Measurements from ENCODE around the gene ATP10A.

Gene ATP10A

DNA sequence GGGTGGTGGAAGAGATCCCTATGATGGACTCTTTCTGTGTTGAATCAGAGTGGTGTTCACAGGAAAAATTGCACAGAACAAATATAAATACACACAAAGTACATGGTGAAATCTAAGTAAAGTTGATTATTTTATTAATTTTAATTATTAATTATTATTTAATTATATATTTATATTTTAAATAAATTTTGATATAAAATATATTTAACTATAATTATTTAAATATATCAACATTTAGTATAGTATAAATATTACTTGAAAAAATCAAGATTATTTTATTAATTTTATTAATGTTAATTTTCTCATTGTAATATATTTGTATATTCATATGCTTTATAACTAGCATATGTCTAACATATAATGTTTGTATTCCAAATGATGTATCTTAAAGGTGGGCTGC lies 11.3 kb upstream of the ATP10A start:
- Mint-ChIP-seq H3K9me3 (no peaks in the 10 kb centered on the region), H3K27me3 (peaks cover 5% of the 10 kb centered on the region), H3K36me3 (ENCODE audit: low read depth) (no peaks in the 10 kb centered on the region), H3K4me1 (ENCODE audit: low read depth) (peaks cover 12% of the 10 kb centered on the region), H3K4me3 (no peak overlapping the region), H3K27ac (no peak overlapping the region)
- intact Hi-C loops (cut with micrococcal nuclease) = no loop called here

DNA sequence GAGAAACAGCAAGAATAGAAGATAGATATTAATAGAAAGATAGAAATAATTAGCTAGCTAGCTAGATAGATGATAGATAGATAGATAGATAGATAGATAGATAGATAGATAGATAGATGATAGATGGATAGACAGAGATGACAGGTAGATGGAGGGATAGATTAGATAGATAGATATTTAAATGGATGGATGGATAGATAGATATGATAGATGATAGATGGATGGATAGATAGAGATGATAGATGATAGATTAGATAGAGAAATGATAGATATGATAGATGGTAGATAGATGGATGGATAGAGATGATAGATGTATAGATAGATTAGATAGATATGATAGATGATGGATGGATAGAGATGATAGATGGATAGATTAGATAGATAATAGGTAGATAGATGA lies 8.3 kb upstream of the ATP10A start:
- H3K9me3 Mint-ChIP-seq = no peaks in the 10 kb centered on the region
- H3K27ac Mint-ChIP-seq = no peak overlapping the region
- H3K27me3 Mint-ChIP-seq = peaks cover 3% of the 10 kb centered on the region
- no peaks in the 10 kb centered on the region for H3K36me3 Mint-ChIP-seq (ENCODE audit: low read depth)
- H3K4me3 Mint-ChIP-seq = no peak overlapping the region
- intact Hi-C loops (cut with micrococcal nuclease) = no loop called here
- H3K4me1 Mint-ChIP-seq (ENCODE audit: low read depth) = peaks cover 15% of the 10 kb centered on the region

DNA sequence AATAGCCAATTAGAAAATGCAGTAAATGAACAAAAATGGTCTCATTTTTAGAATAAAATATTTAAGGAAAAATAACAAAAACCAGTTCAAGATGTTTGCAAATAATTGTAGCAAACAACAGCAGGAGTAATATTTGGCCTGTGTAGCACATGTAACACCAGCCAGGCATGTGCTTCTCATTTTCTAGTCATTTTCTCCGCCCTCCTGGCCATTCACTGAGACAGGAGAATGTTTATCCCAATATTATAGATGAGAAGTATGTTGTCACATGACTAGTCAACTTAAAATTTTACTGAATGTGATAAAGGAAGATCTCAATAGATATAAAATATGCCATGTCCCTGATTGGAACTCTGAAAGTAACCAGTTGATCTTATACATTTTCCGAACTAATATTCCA lies 7.8 kb upstream of the ATP10A start:
- no peaks in the 10 kb centered on the region for H3K9me3 Mint-ChIP-seq
- H3K36me3 Mint-ChIP-seq (ENCODE audit: low read depth) = no peaks in the 10 kb centered on the region
- no peak overlapping the region for H3K27ac Mint-ChIP-seq
- H3K4me3 Mint-ChIP-seq = no peak overlapping the region
- intact Hi-C loops (cut with micrococcal nuclease) = no loop called here
- H3K27me3 Mint-ChIP-seq = peaks cover 7% of the 10 kb centered on the region
- peaks cover 15% of the 10 kb centered on the region for H3K4me1 Mint-ChIP-seq (ENCODE audit: low read depth)

DNA sequence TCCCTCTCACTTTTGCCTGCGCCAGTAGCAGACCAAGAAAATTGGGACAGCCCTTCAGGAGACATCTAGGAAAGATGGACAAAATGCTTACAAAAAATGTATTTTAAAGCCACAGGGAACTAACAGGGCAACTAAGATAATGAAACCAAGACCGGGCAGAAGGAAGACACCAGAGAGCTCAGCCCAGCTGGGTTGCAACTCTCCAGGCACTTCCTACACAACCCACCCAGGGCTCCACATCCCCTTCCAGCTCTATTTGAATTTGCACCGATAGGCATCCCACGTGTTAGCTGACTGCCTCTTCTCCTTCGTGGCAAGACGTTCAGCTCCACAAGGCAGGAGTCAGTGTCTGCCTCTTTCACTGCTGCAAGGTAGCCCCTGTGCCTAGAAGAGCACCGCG lies 6.6 kb upstream of the ATP10A start:
- H3K27me3 Mint-ChIP-seq = peaks cover 17% of the 10 kb centered on the region
- H3K36me3 Mint-ChIP-seq (ENCODE audit: low read depth) = no peaks in the 10 kb centered on the region
- intact Hi-C loops (cut with micrococcal nuclease) = loop anchor here (10.0 kb wide), 1 partner anchor 135 kb away; no protein-coding TSS in a partner anchor
- no peaks in the 10 kb centered on the region for H3K9me3 Mint-ChIP-seq
- H3K4me1 Mint-ChIP-seq (ENCODE audit: low read depth) = peaks cover 9% of the 10 kb centered on the region
- H3K4me3 Mint-ChIP-seq = no peak overlapping the region
- H3K27ac Mint-ChIP-seq = peak overlapping the region; percentile 4

DNA sequence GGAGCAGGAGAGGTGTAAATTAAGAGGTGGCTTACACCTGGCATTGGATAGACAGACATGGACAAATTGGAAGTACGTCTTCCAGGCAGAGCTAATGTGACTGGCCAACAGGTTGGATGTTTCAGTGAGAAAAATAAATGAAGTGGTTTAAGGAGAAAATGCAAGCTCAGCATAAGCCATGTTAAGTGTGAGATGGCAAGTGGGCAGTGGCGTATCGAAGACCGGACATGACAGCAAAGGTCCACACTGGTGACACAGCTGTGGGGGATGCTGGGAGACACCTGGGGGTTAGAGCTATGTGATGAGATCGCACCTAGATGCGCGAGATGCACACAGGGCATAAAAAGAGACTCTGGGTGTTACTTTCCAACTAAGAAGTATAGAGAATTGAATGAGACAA lies 3.7 kb upstream of the ATP10A start:
- Mint-ChIP-seq H3K4me3 (no peak overlapping the region), H3K27me3 (peaks cover 39% of the 10 kb centered on the region), H3K9me3 (no peaks in the 10 kb centered on the region), H3K36me3 (ENCODE audit: low read depth) (no peaks in the 10 kb centered on the region), H3K4me1 (ENCODE audit: low read depth) (peaks cover 20% of the 10 kb centered on the region), H3K27ac (no peak overlapping the region)
- intact Hi-C loops (cut with micrococcal nuclease) = loop anchor here (10.0 kb wide), 1 partner anchor 132 kb away; no protein-coding TSS in a partner anchor

DNA sequence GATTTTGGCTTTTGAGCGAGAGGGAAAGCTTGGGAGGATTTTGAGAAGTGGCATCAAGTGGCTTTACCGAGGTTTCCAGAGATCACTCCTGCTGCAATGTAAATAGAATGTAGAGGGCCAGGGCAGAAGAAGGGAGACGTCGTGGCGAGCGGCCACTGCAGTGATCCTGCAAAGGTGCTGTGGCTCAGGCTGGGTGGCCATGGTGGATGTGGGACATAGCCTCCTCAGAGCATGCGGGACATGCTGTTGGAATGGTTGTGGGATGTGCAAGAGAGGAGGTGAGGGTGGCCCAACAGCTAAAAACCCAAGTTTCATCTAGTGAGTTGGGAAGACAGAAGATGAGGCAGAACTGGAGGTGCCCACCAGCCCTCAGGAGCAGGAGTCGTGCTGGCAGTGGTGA lies 3.1 kb upstream of the ATP10A start:
- Mint-ChIP-seq H3K4me3 (no peak overlapping the region), H3K9me3 (no peaks in the 10 kb centered on the region), H3K36me3 (ENCODE audit: low read depth) (no peaks in the 10 kb centered on the region), H3K27ac (no peak overlapping the region), H3K4me1 (ENCODE audit: low read depth) (peaks cover 26% of the 10 kb centered on the region), H3K27me3 (peaks cover 45% of the 10 kb centered on the region)
- intact Hi-C loops (cut with micrococcal nuclease) = loop anchor here (10.0 kb wide), 1 partner anchor 131 kb away; no protein-coding TSS in a partner anchor

DNA sequence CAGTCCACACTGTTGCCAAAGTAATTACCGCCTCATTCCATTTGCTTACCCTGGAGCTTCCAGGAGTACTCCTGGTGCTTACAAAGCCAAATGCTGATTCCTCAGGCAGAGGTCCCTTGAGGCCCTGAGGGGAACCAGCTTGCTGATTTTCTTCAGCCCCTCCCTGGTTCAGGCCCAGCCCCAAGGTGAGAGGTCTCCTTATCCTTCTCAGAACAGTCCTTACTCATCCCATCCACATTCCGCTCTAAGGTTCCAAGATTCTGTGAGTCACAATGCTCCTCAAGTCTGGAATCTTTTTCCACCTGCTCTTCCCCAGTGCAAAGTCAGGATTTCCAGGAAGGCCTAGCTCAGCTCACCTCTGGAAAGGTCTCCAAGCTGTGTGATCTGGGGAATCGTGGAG lies 1.8 kb upstream of the ATP10A start:
- H3K27me3 Mint-ChIP-seq = peaks cover 56% of the 10 kb centered on the region
- H3K27ac Mint-ChIP-seq = no peak overlapping the region
- H3K4me1 Mint-ChIP-seq (ENCODE audit: low read depth) = peaks cover 37% of the 10 kb centered on the region
- no peak overlapping the region for H3K4me3 Mint-ChIP-seq
- H3K9me3 Mint-ChIP-seq = no peaks in the 10 kb centered on the region
- intact Hi-C loops (cut with micrococcal nuclease) = loop anchor here (5.0 to 10.0 kb wide), 2 partner anchors 53 to 130 kb away; no protein-coding TSS in a partner anchor
- H3K36me3 Mint-ChIP-seq (ENCODE audit: low read depth) = no peaks in the 10 kb centered on the region

DNA sequence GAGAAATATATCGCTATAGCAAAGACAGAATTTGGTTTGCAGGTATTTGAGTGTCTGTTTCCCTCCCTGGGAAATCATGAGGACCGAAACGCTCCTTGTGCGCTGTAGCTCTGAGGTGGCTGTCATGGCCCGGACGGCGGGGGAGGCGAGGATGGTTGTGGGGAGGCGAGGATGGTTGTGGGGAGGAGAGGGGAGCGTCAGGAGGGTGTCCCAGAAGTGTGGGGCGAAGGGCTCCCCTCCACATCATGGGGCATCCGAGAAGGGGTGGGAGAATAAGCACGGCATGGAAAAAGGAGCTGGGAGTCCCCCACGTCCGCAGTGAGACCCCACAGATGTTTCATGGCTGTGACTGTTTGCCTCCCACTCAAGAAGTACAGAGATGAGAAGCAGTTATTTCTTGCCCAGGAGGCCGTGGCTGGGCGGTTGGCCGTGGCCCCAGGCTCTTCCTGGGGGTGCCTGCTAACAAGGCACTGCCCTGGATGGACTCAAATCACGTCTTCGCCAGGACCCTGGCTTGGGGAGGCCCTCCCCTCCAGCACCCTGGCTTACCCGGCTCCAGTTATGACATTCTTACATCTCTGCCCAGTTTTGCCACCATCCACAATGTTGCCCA lies 947 bp upstream of the ATP10A start:
- intact Hi-C loops (cut with micrococcal nuclease) = loop anchor here (5.0 to 10.0 kb wide), 2 partner anchors 52 to 129 kb away; no protein-coding TSS in a partner anchor
- H3K9me3 Mint-ChIP-seq = no peaks in the 10 kb centered on the region
- H3K27ac Mint-ChIP-seq = peak overlapping the region; percentile 27
- no peaks in the 10 kb centered on the region for H3K36me3 Mint-ChIP-seq (ENCODE audit: low read depth)
- peaks cover 37% of the 10 kb centered on the region for H3K4me1 Mint-ChIP-seq (ENCODE audit: low read depth)
- peaks cover 65% of the 10 kb centered on the region for H3K27me3 Mint-ChIP-seq
- H3K4me3 Mint-ChIP-seq = peak overlapping the region; percentile 70

DNA sequence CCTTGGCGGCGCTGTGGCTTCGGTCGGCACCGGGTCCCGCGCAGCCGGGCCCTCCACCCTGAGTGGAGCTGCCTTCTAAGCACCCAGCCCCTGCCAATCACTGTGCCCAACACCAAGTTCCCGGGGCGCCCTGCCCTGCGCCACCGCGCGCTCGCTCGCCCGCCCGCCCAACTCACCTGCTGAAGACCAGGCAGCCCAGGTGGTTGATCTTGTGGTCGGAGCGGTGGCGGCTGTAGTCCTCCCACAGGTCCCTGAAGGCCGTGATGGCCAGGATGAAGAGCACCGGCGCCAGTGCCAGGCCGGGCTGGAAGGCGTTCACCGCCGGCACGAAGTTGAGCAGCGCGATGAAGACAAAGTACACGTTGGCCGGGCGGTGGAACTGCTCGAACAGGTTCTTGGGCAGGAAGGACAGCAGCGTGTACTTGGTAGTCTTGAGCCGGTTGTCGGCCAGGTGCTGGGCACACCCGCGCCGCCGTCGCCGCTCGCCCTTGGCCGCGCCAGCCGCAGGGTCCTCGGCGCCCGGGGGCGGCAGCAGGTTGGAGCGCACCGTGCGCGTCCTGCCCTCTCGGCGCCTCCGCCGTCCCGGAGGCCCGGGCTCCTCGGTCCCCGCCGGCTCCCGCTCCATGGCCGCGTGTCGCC lies 536 bp downstream of the ATP10A start:
- Mint-ChIP-seq H3K27me3 (peaks cover 74% of the 10 kb centered on the region), H3K4me3 (peak overlapping the region; percentile 79), H3K4me1 (ENCODE audit: low read depth) (peaks cover 49% of the 10 kb centered on the region), H3K36me3 (ENCODE audit: low read depth) (peaks cover 6% of the 10 kb centered on the region), H3K27ac (peak overlapping the region; percentile 63), H3K9me3 (no peaks in the 10 kb centered on the region)
- intact Hi-C loops (cut with micrococcal nuclease) = loop anchor here (5.0 to 10.0 kb wide), 2 partner anchors 50 to 128 kb away; no protein-coding TSS in a partner anchor

DNA sequence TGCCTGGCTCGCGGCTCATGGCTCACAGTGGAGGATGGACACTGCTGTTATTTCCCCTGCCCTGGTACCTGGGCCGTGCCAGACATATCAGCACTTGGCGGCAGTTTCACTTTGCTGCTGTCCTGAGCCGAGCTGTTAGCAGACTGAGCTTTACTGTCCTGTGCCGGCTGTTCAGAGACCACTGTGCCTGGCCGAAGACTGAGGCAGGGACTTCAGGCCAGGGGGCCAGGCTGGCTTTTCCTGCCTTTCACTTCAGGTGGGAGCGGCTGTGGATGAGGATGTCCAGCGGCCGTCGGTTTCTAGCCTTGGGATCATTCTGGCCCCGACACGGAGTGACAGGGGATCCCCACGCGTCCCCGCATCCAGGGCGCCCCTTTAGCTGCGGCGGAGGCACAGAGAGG lies 1.1 kb downstream of the ATP10A start:
- H3K9me3 Mint-ChIP-seq = no peaks in the 10 kb centered on the region
- H3K4me1 Mint-ChIP-seq (ENCODE audit: low read depth) = peaks cover 49% of the 10 kb centered on the region
- H3K27me3 Mint-ChIP-seq = peaks cover 74% of the 10 kb centered on the region
- peaks cover 6% of the 10 kb centered on the region for H3K36me3 Mint-ChIP-seq (ENCODE audit: low read depth)
- H3K27ac Mint-ChIP-seq = peak overlapping the region; percentile 63
- intact Hi-C loops (cut with micrococcal nuclease) = loop anchor here (5.0 to 10.0 kb wide), 2 partner anchors 50 to 127 kb away; no protein-coding TSS in a partner anchor
- peak overlapping the region; percentile 79 for H3K4me3 Mint-ChIP-seq

DNA sequence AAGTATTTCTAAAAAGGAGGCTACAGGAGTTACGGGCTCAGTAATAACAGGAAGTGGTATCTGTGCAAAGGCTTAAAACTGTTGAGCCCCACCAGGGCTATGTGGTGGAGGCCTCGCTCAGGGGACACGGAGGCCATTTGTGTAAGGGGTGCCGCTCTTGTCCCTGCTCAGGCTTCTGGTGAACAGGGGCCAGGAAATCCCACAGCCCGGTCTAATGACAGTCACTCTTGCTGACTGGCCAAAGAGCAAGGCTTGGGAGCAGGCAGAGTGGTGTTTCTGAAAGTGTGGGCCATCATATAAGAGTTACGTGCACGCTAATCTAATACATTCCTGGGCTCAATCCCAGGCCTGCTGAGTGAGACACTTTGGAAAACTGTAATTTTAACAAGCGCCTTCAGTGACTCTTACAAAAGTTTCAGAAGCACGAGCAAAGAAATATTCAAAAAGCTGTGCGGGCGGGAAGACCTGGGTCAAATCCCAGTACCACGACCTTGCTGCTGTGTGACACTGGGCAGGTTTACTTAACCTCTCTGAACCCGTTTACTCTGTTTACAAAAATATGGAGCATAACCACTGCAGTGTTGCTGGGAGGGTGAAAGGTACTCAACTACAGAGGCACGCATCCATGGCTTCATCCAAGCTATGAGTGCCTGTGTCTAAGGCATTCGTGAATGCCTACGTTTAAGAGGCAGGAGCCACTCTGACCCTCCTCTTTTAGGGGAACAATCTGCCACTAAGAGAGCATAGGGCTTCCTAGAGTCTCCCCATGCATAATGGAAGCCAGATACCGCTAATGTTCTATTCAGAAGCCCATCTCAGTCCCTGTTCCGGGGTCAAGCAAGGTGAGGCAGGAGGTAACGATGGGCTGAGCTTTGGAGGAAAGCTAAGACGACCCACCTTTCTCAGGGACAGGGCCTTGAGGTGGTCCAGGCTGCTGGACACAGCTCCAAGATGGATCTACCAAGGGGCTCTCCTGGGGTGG lies 2.0 kb downstream of the ATP10A start:
- Mint-ChIP-seq H3K4me1 (ENCODE audit: low read depth) (peaks cover 49% of the 10 kb centered on the region), H3K4me3 (peak overlapping the region; percentile 79), H3K36me3 (ENCODE audit: low read depth) (peaks cover 6% of the 10 kb centered on the region), H3K27ac (peak overlapping the region; percentile 26), H3K27me3 (peaks cover 69% of the 10 kb centered on the region), H3K9me3 (no peaks in the 10 kb centered on the region)
- intact Hi-C loops (cut with micrococcal nuclease) = loop anchor here (2.0 to 10.0 kb wide), 3 partner anchors 49 to 126 kb away; no protein-coding TSS in a partner anchor

DNA sequence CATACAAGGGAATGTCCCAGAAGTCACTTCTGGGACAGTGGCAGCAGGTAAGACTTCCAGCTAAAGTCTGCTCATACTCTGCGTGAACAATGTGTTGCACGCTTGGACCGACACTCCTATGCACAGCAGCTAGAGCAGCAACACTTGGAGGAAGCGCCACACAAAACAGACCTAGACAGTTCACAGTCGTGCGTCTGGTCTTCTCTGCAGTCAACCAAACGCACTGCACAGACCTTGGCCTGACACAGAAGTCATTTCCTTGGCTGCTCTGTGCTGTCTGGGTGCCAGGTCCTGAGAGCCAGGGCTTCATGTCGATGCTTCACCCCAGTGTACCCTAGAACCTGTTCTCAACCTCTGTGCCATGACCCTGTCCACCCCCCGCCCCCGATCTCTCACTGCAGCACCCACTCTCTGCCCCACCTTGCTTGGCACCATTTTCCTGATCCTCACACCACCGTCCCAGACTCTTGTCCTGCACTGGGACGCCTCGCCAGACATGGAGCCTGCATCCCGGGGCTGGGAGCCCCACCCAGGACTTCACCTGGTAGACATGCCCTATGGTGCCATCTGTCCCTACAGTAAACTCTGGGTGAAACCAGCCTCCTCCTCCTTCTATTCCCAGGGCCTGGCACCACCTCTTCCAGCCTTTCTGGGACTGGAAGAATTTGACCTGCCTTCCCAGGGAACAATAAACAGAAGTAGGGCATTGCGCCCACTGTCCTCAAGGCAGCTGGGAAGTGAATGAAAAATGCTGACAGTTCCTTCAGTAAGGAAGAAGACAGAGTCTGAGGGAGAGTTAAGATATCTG lies 3.1 kb downstream of the ATP10A start:
- peaks cover 49% of the 10 kb centered on the region for H3K4me1 Mint-ChIP-seq (ENCODE audit: low read depth)
- H3K27ac Mint-ChIP-seq = peak overlapping the region; percentile 26
- peaks cover 60% of the 10 kb centered on the region for H3K27me3 Mint-ChIP-seq
- intact Hi-C loops (cut with micrococcal nuclease) = loop anchor here (2.0 to 10.0 kb wide), 3 partner anchors 48 to 125 kb away; no protein-coding TSS in a partner anchor
- peak overlapping the region; percentile 14 for H3K4me3 Mint-ChIP-seq
- peaks cover 6% of the 10 kb centered on the region for H3K36me3 Mint-ChIP-seq (ENCODE audit: low read depth)
- no peaks in the 10 kb centered on the region for H3K9me3 Mint-ChIP-seq

Data from dendritic cell treated with granulocyte-macrophage colony-stimulating factor and Interleukin-4, amounts not matched to agents 40 ng/mL and 50 ng/mL, for 4 days (primary cell).